Measurements from ENCODE around the gene UBE2S.
"Not testable (repeated sequence)": the region's sequence is repeated elsewhere in the genome, so short reads cannot be mapped to it uniquely, and the experiment has no call there.

Gene UBE2S

DNA sequence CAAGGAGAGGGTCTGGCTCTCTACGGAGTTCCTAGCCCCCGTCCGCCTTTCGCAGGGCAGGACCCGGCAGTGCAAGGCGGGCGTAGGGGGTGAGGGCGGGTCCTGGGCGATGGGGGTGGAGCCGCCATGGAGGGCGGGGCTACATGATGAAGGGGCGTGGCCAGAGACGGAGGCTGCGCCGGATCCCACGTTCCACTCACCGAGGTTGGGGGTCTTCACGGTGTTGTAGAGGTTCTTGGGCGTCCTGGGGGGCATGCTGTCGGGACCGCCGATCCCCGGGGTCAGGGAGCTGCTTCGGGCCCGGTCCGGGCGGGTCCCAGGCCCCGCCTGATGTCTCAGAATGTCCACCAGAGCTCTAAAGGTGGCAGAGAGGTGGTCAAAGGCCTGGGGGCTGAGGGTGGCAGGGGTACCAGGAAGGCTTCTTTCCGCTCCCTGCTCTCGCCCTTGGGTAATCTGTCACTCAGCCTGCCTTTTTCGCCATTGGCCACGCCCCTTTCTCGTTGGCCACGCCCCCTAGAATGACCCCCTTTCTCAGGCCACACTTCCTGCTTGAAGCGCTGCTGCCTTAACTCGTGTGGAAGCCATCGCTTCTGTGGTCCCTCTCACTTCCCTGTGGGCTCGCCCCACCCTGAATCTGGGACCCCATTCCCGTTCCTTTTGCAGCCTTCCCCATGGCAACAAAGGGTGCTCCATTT, 33.0 kb upstream of the UBE2S start:
- DNase-seq (ENCODE audit: low read depth, low spot score), result no peak

DNA sequence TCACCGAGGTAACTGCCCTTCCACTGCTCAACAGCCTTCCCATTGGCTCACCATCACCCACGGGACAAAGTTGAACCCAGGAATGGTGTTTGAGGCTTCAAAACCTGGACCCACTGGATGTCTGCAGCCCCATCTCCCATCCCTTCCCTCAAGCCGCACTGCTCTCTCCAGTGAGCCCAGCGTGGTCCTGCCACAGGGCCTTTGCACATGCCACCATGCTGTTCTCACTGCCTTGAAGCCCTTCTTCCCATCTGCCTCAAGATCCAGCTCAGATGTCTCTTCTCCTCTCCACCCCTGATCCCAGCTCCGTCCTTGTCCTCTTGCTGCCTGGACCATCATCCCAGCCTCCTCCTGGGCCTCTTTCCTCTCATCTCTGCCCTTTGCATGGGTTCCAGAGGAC, 31.5 kb upstream of the UBE2S start:
- DNase-seq (ENCODE audit: low read depth, low spot score), result no peak

DNA sequence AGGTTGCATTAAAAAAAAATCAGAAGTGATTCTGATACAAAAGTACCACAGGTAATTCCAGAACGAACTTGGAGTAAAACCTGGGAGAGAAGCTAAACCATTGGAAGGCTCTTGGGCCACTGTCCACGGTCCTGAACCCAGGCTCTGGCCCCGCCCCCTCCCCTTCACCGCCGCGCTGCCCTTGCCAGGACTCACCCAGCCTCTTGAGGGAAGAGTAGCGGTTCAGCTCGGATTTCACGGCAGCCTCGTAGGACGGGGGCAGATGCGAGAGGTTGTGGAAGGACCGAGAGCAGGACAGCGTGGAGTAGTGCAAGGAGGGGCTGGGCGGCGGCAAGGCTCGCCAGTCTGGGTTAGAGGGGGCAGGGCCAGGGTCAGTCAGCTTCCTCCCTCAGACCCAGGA, 29.8 kb upstream of the UBE2S start:
- no peak for DNase-seq (ENCODE audit: low read depth, low spot score)

DNA sequence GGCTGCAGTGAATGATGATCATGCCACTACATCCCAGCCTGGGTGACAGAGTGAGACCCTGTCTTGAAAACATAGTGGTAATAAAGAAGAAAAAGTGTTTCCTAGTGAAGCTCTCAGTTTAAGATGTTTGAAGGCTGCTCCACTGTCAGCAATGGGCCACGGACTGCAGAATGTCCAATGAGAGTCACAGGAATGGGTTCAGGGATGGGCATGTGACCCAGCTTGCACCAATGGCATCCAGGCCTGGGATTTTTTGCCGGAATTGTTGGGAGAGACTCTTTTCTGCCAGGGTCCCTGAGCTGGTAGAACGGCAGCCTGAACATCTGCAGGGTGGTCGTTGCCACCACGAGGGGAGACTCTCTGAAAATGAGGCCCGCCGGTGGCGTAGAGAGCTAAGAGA, 29.3 kb upstream of the UBE2S start:
- no peak for DNase-seq (ENCODE audit: low read depth, low spot score)

DNA sequence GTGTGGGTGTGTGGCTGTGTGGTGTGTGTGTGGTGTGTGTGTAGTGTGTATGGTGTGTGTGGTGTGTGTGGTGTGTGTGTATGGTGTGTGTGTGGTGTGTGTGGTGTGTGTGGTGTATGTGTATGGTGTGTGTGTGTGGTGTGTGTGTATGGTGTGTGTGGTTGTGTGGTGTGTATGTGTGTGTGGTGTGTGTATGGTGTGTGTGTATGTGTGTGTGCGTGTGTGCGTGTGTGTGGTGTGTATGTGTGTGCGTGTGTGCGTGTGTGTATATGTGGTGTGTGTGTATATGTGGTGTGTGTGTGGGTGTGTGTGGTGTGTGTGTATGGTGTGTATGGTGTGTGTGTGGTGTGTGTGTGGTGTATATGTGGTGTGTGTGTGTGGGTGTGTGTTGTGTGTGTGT, 27.4 kb upstream of the UBE2S start:
- no peak for DNase-seq (ENCODE audit: low read depth, low spot score)

DNA sequence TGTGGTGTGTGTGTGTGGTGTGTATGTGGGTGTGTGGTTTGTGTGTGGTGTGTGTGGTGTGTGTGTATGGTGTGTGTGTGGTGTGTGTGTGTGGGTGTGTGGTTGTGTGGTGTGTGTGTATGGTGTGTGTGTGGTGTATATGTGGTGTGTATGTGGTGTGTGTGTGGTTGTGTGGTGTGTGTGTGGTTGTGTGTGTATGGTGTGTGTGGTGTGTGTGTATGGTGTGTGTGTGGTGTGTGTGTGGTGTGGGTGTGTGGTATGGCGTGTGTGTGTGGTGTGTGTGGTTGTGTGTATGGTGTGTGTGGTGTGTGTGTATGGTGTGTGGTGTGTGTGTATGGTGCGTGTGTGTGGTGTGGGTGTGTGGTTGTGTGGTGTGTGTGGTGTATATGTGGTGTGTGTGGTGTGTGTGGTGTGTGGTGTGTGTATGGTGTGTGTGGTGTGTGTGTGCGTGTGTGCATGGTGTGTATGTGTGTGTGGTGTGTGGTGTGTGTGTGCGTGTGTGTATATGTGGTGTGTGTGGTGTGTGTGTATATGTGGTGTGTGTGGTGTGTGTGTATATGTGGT, 26.9 kb upstream of the UBE2S start:
- DNase-seq (ENCODE audit: low read depth, low spot score), result no peak

DNA sequence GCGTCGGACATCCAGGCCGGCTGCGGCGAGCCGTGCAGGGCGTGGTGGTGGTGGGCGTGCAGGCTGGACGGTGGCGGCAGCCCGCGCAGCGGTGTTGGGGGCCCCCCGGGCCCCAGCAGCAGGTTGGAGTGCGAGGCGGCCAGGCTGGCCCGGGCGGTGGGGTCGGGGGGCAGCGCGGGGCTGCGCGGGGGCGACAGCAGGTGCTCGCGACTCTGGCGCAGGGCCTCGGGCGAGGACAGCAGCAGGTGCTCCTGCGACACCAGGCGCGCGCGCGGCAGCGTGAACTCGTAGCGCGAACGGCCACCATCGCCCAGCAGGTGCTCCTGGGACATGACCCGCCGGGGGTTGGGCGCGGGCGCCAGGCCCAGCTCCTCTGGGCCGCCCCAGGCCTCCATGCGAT, 25.7 kb upstream of the UBE2S start:
- DNase-seq (ENCODE audit: low read depth, low spot score), result no peak

DNA sequence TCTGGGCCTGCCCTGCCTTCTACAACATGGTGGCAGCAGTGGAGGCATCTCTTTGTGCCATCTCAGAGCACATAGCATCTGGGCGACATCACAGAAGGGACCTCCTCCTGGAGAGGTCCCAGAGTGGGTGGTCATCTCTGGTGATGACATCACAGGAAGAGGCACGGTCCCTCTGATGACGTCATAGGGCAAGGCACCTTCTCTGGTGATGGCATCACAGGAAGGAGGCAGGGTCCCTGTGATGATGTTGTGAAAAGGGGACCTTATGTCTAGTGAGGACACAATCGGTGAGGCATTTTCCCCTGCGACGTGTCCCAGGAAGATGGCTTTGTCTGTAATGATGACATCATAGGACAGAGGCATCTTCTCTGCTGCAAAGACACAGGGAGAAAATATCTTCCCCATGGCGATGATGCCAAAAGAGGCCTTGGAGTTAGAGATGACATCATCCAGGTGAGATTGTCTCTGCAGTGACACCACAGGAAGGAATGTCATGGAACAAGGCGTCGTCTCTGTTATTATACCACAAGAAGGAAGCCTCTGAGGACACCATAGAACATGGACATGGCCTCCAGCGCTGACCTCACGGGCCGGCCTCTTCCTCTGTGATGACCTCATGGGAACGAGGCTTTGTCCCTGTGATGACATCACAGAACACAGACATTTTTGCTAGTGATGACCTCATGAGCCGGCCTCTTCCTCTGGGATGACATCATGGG, 24.8 kb upstream of the UBE2S start:
- DNase-seq (ENCODE audit: low read depth, low spot score), result no peak

DNA sequence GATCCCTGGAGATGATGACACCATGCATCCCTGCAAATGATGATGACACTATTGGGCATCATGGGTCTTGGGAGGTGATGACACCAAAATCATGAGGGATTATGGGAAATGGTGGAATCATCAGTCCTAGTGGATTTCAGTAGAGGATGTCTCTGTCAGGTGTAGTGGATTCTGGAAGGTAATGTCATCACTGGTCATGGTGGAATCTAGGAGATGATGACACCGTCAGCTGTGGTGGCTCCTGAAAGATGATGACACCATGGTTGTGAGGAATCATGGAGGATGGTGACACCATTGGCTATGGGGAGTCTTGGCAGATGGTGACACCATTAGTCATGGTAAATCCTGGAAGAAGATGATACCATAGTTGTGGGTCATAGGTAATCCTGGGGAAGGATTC, 23.6 kb upstream of the UBE2S start:
- no peak for DNase-seq (ENCODE audit: low read depth, low spot score)

DNA sequence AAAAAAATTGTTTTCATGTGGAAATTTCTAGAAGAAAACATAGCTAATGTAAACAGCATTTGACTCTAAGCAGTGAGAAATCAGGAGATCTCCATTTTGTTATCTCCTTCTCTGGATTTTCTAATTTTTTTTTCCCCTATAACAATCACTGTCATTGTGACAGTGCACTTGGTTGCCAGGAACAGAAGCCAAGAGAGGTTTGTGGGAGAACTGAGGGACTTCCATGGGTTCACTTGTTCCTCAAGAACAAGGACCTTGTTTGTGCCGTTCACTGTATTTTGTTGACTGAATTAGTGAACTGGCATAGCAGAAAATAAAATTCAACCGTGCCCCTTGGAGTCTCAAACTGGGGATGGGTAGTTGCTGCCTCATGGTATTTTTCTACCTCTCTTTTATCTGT, 18.5 kb upstream of the UBE2S start:
- no peak for DNase-seq (ENCODE audit: low read depth, low spot score)

DNA sequence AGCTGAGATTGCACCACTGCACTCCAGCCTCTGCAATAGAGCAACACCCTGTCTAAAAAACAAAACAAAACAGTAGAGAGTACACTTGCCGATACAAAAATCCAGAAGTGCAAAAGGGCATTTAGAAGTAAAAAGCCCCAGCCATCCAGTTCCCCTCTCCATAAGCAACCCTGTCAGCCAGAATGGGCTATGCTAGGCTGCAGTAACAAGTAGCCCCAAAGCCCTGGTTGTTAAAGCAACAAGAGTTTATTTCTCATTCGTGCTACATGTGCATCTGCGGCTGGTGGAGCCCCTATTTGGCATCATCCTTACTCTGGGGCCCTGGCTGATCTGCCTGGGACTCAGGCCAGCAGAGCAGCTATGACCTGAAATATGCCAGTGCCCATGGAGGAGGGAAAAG, 16.9 kb upstream of the UBE2S start:
- DNase-seq (ENCODE audit: low read depth, low spot score), result no peak

DNA sequence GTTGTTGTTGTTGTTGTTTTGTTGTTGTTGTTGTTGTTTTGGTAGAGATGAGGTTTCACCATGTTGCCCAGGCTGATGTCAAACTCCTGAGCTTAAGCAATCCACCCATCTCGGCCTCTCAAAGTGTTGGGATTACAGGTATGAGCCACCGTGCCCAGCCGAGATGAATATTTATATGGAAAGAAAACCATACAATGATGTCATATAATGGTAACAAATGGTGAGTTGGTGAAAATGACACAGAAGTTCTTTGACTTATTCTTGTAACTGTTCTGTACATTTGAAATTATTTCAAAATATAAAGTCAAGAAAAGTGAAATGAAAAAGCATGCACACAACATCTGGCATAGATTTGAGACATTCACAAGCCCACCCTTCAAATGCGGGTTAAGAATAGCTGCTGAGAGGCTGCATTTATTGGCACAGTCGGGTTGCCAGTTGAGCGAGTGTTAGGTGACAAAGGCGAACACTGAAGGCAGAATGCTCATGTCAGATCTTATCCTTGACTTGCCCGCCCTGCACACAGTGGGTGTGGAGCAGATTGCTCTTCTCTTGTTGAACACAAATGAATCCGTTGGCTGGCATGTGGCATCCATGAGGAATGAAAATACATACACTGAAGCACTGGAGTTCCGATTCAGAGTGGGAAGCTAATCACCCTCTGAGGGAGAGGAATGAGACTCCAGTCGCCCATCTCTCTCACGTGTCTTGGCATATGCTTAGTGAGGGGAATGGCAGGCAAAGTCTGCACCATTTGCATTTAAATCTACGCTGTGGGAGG, 15.8 kb upstream of the UBE2S start:
- DNase-seq (ENCODE audit: low read depth, low spot score), result no peak

DNA sequence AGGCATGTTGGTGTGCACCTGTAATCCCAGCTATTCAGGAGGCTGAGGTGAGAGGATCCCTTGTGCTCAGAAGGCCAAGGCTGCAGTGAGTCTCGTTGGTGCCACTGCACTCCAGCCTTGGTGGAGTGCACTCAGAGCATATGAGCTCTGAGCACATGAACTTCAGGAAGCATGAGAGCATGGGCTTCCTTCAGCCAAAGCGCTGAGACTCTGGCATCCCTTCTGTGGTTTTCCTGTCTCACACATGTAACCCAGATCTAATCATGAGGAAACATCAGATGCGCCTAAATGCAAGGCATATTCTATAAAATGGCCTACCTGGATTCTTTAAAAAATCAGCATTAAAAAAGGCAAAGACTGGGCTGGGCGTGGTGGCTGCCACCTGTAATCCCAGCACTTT, 13.7 kb upstream of the UBE2S start:
- not testable (repeated sequence) for DNase-seq (ENCODE audit: low read depth, low spot score)

DNA sequence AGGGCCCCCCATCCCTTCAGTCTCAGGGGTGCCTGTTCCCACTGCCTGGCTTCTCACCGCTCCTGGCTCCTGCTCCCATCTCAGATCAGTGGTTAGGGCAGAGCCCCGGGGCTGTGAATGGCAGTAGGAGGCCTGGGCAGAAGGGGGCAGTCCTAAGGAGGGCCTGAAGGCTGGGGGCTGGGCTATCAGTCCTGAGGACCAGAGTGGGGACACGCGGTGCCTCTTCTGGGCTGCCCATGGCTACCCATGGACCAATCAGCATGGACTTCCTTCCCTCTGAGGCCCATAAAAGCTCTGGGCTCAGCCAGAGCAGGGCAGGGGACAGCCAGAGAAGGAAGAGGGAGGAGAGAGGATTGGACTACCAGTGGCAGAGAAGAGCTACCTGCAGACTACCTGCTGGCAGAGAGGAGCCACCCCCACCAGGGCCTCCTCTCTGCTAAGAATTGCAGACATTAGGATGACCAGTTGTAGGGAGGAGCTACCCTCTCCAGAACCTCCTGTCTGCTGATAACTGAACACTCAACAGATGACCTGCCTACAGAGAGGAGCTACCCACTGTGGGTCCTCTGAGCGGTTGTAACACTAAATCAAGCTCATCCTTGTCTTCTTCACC, 12.1 kb upstream of the UBE2S start:
- no peak for DNase-seq (ENCODE audit: low read depth, low spot score)

DNA sequence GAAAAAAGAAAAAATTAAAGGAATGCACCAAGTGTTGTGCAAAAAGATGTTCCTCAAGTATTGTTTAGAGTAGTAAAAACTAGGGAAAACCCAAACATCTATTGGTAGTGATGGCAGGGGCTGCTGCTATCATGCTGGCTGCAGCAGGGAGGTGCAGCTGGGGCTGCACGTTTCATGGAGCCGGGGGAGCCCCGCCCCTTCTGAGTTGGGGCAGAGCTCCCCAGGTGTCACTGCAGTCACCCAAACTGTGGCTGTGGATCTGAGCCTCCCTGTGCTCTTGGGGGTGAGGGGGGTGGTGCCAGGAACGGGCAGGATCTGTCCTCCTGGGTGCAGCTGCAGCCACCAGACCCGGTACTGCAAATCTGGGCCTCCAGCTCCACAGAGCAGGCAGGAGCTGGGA, 11.5 kb upstream of the UBE2S start:
- no peak for DNase-seq (ENCODE audit: low read depth, low spot score)

DNA sequence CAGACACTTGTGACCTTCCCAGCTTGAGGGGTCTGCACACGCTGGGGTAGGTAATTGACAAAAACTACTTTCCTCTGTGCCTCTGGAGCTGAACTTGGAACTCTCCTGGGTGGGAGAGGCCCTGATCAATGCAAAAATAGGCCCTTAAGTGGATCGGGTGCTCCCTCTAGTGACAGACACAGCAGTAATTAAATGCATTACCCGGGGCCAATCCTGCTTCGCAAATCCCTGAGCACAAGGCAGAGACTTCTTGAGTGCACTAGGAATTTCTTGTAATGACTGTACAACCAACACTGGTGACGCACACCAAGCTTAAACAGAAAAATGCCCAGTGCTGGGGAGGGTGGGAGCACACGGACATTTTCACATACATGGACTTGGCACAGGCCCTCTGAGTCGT, 10.6 kb upstream of the UBE2S start:
- peak; percentile 16 for DNase-seq (ENCODE audit: low read depth, low spot score)

DNA sequence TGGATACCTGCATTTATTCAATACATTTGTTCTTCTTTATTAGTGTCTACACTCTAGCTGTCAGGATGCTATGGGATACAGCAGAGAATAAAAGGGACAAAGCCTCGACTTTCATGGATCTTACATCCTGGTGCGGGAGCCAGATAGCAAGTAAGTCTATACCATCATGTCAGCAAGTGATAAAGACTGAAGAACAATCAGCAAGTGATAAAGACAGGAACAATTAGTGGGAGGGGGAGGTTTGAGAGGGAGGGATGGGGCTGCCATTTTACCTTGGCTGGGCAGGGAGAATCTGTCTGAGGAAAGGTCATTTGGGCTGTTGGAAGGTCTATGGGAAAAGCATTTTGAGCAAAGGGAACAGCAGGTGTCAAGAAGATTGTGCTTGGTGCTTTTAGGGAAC, 2.6 kb upstream of the UBE2S start:
- no peak for DNase-seq (ENCODE audit: low read depth, low spot score)

DNA sequence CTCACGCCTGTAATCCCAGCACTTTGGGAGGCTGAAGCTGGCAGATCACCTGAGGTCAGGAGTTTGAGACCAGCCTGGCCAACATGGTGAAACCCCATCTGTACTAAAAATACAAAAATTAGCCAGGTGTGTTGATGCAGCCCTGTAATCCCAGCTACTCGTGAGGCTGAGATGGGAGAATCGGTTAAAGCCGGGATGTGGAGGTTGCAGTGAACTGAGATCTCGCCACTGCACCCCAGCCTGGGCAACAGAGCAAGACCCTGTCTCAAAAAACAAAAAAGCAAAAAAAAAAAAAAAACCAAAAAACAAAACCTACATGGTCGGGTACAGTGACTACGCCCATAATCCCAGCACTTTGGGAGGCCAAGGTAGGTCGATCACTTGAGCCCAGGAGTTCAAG, 1.6 kb upstream of the UBE2S start:
- DNase-seq (ENCODE audit: low read depth, low spot score), result not testable (repeated sequence)

DNA sequence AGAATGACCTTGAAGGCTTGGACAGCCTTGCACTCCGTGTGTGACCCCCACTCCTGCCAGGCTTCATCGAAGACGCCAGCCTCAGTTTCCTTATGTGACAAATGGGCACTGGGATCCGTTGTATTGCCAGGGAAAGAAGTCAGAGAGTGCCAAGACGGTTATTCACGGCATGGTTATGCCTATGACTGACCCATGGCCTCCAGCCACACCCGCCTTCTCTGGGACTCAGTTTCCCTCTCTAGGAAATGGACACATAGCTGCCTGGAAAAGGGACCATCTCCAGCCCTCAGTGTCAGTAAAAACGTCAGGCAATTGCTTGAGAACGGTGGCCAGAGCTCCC, 915 bp upstream of the UBE2S start:
- DNase-seq (ENCODE audit: low read depth, low spot score), result no peak

DNA sequence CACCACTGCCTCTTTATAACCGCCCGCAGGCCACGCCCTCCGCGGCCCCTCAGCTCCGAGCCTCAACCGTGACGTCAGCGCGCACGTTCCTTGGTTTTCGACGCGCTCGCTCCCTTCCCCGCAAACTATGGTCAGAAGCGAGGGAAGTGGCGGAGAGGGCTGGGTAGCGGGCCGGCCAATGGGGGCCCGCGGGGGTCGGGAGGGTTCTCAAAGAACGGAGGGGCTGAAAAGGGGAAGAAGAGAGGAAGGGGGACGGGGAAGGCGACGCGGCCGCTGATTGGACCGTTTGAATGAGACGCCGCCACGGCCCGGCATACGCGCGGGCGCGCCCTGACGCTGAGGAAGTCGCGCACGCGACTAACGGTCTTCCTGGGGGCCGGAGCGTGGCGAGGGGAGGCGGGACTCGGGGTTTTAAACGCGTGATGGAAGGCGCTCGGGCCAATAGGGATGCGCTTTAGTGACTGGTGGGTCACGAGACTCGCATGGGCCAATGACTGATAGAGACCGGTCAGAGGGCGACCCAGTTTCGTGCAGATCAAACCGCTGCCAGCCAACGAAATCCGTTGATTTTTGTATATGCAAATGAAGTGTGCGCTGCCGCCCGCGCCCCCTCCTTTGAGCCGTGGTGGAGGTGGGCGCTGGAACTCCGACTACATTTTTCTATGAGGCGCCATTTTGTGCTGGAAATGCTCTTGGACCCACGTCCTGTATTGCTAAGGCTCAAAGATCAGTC, 378 bp upstream of the UBE2S start:
- DNase-seq (ENCODE audit: low read depth, low spot score), result peak; percentile 91

DNA sequence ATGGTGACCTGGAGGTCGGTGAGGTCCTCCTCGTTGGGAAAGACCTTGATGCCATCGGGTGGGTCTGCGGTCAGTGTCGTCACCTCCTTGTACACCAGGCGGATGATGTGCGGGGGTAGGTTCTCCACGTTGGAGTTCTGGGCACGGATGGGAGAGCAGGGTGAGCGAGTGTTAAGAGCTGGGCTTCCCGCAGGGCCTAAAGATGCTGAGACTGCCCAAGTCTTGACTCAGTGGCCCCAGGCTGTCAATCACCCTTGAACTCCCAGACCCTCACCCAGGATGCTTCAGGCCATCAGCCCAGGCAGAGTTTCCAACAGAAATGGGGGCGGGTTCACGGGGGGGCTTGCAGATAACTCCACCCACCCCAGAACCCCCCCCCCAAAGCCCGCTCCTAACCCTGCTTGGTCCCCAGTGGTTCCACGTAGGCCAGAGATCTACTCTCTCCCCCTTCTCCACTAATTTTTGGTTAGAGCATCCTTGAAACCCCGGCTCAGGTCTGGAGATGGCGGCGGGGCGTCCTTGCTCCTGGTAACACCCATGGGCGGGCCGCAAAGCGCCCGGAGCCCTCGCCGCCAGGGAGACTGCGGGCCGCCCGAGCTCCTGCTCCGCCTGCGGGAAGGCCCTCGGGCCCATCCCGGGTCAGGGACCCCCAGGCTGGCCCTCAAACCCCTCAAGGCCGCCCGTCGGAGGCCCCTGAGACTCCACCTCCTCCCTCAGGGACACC, 600 bp downstream of the UBE2S start:
- no peak for DNase-seq (ENCODE audit: low read depth, low spot score)

All from activated naive CD8-positive, alpha-beta T cell treated with anti-CD3 and anti-CD28 coated beads, Interleukin-2, amount 50 U/mL, for 16 hours (primary cell).